ENCODE measurements around the gene ACY1.

Gene ACY1

DNA sequence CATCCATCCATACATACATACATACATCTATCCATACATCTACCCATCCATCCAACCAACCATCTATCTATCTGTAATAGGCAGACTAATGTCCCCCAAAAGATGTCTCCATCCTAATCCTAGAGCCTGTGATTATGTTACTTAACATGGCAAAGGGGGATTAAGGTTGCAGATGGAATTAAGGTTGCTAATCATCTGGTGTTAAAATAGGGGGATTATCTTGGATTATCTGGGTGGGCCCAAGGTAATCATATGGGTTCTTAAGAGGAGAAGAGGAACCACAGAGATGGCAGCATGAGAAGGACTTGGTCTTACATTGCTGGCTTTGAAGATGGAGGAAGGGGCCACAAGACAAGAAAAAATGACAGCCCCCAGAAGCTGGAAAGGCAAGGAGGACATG lies 27.1 kb downstream of the ACY1 start:
- DNase-seq = no peak

DNA sequence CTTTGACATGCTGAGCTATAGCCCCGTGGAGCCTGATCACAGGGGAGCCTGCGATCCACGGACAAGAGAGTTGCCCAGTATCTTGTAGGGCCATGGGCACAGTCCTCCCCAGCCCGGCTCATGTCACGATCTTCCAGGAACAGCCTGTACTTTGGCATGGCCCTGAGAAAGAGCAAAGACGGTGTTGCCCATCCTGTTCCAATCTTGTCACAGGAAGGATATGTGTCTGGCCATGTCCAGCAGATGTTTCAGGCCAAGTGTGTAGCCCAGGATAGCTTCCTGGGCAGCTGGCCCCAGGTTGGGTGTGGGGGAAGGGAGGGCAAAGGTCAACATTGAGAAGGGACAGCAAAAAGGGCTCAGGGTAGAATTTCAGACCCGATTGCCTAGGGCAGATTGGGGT lies 29.4 kb downstream of the ACY1 start:
- DNase-seq = no peak

DNA sequence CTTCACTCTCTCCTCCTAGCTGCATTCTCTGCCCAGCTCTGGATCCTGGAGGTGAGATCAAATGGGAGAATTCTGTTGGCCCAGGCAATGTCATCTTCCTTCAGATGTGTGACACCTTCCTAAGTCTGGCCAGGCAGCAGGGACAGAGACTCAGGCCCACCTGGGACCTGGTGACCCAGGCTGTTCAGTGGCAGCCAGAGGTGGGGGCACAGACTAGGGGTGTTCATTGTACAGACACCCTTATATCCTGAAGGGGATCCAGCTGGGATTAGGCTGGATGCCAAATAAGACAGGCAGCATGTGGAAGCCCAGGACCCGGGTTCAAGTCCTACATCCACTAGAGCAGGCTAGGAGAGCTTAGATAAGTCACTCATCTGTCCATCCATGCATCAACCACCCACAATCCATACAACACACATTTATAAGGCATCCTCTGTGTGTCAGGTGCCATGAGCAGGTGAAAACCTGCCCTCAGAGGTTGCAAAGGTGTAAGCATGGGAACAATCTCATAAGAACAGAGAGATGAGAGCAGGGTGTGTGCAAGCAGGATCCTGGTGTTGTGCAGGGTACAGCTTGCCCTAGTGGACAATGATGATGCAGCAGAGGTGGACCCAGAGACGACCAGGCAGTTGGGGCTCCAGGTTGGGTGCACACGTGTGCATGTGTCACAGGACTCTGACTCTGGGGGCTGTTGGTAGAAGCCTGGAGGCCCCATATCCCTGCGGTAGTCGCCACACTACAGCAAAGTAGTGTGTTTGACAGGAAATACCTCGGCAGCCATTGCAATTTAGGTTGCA lies 30.7 kb downstream of the ACY1 start:
- no peak for DNase-seq

- no peak for DNase-seq
Observed at GRCh38 chr3:52014613-52015012, 31.3 kb downstream of the ACY1 start.

GRCh38 chr3:52015438-52016228 lies 32.3 kb downstream of the ACY1 start:
- DNase-seq = no peak

- DNase-seq = no peak
Observed at GRCh38 chr3:52017586-52017985, 34.3 kb downstream of the ACY1 start.

GRCh38 chr3:52018319-52019000 lies 35.1 kb downstream of the ACY1 start:
- DNase-seq = no peak

DNA sequence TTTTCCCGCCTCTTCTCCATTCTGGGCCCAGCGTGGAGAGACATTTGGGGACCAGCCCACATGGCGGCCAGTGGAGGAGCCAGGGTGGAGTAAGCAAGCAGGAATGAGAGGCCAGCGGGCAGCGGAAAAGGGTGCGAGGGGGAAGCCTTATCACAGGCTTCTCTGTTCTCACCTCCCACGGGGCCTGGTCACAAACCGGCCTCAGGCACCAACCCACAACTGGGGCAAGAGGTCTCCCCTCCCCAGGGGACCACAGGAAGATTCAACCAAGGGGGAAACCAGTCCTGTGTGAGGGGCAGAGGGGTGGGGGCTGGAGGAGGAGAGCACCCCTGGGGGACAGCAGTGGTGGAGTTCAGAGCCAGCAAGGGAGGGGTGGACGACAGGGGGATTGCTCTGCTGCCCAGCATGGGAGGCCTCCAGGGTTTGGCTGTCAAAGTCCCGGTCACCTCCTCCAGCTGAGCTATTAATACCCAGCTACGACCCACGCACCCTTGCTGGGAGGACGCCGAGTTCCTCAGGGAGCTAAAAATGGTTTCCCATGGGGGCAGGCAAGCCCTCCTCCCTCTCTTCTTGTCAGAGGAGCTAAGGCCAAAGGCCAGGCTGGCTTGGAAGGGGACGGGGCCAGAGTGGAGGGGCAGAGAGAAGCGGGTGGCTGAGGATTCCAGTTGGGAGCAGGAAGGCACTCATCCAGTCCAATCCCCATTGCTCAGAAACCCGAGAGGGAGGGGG lies 36.2 kb downstream of the ACY1 start:
- DNase-seq = no peak

DNA sequence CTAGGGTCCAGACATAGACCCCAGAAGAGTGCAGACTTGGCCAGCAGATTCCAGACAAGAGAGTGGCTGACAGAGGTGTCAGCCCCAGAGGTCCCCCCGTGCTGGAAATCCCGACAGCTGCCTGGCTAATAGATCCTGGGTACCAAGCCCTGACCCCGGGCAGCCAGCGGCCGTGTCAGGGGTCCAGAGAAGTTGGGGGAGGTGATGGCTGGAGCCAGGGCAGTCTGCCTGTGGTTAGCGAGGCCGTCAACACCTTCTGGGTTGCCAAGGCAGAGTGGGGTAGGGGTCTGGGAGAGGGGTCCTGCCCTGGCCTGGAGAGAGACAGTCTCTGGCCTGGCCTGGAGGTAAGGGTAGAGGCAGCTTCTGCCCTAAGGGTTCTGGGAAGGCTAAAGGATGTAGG lies 37.5 kb downstream of the ACY1 start:
- no peak for DNase-seq

GRCh38 chr3:52021489-52022268 lies 38.3 kb downstream of the ACY1 start:
- DNase-seq = no peak

DNA sequence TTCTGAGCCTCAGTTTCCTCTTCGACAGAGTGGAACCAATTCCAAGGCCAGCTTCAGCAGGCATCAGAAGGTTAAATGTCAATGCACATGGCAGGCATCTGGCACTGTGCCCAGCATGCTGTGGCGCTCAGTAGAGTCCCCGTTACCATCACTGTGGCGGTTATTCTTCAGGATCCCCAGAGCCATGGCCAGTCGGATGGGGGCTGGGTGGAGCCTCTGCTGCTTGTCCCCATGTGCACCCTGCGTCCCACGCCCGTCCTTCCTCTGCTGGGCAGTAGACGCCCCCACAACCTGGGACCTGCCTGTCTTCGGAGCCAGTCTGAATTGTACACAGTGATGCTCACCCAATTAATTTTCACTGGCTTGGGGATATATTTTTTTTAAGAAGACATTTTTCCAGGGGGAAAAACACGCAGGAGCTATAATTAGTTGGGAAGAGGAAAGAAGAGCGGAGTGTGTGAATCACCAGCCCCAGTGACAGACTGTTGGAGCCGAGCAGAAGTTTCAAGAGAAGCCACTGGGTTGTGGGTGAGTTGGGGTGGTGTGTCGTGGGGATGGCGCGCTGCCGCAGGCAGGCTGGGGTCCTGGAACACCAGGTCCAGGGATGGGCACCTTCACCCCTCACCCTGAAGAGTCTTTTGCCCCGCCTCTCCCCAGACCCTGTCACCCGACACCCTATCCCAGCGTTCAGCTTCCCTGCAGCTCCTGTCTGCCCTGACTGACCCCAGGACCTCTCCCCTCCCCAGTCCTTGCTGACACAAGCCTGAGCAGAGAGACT lies 39.2 kb downstream of the ACY1 start:
- DNase-seq = no peak

- DNase-seq = no peak
Observed at GRCh38 chr3:52023101-52023770, 39.9 kb downstream of the ACY1 start.

DNA sequence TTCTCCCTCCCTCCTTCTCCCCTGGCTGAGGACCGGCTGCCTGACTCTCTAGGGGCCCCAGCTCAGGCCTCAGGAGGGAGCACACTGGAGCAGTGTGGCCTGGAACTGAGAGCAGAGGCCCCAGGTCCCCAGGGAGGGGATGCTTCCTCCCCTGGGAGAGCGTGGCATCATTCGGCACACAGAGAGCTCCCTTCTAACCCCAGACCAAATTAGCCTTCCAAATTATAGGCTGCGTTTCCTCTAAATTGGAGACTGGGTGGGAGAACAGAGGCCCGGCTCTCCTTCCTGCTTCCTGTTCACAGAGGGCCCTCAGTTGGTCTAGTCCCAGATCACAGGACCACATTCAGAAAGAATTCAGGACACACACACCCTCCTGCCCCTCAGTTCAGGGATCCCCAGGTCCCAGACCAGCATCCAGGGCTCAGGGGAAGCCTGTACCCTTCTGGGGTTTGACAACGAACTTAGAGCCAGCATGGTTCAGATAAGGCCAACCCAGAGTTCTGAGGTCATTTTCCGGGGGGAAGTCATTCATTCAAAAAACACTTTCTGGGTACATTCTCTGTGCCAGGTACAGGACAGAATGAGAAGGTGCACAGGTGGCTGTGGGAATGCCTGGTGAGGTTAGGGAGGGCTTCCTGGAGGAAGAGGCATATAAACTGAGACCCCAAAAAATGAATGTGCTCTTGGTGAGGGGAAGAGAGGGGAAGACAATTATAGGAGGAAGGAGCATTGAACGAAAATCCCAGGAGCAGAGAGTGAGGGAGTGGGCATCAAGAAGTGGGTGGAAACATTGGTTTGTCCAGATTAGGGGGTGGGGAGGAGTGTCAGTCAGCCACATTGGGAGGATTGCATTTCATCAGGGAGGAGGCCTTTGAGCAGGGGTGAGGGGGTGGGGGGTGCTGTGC lies 40.8 kb downstream of the ACY1 start:
- no peak for DNase-seq

GRCh38 chr3:52024765-52025452 lies 41.6 kb downstream of the ACY1 start:
- no peak for DNase-seq

GRCh38 chr3:52025453-52025852 lies 42.1 kb downstream of the ACY1 start:
- no peak for DNase-seq

GRCh38 chr3:52026041-52026440 lies 42.7 kb downstream of the ACY1 start:
- DNase-seq = no peak

- DNase-seq = no peak
Observed at GRCh38 chr3:52028572-52028971, 45.2 kb downstream of the ACY1 start.

DNA sequence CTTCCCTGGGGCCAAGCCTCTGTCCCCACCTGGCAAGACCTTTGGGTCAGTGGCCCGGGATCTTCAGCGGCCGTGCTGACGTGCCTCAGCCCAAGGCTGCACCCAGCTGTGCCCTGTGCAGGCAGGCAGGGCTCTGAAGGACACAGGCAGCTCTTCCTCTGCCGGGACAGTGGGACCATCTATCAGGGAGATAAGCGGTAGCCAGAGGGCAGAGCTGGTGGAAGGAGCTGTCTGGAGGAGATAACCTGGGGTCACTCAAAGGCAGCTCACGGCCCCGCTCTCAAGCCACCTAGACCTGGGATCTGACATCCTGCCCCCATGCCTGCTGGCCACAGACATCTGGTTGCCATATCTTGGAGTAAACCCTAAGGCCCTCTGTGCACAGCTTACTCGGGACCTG lies 45.7 kb downstream of the ACY1 start:
- no peak for DNase-seq

- DNase-seq = no peak
Observed at GRCh38 chr3:52029535-52029934, 46.2 kb downstream of the ACY1 start.

Measured in GOT3 (cell line).